GM23338 (cell line): ENCODE results near the gene NFATC1. TPM values are rescaled to one million over a fixed set of nuclear protein-coding genes. Genes with fewer than 3 reads are reported as not detected.

Source experiments
- ATAC-seq: fragments of 200-7000 bp; cut with Tn5 transposase; 3 replicates; pipeline ENCODE4 v1.9.1; 2020
- DNase-seq: peaks from one replicate; pipeline ENCODE4 v3.0.0-alpha.2; 2015; ENCODE audit warnings: low spot score
- H2AFZ ChIP-seq: fragments of 200-600 bp; sonication (generic); 2 replicates; pipeline ENCODE4 v1.8.0; 2016; ENCODE audit warnings: antibody characterized with exemption, mild to moderate bottlenecking, moderate library complexity
- H3F3A ChIP-seq: fragments of 200-600 bp; sonication (generic); replicated peaks from 2 replicates; pipeline ENCODE4 v1.8.0; 2017; ENCODE audit warnings: antibody characterized with exemption, mixed run types, low read depth
- H3K27ac ChIP-seq: fragments of 200-600 bp; sonication (generic); 2 replicates; pipeline ENCODE4 v1.6.1; 2016; ENCODE audit warnings: low read depth
- H3K27me3 ChIP-seq: fragments of 200-600 bp; sonication (generic); 2 replicates; pipeline ENCODE4 v1.8.0; 2016; ENCODE audit warnings: mild to moderate bottlenecking, mixed run types, moderate library complexity; ENCODE audit not compliant: insufficient read depth
- H3K36me3 ChIP-seq: fragments of 200-600 bp; sonication (generic); 2 replicates; pipeline ENCODE4 v1.8.0; 2016; ENCODE audit warnings: mild to moderate bottlenecking; ENCODE audit not compliant: insufficient read depth
- H3K4me1 ChIP-seq: fragments of 200-600 bp; sonication (generic); 2 replicates; pipeline ENCODE4 v1.8.0; 2016; ENCODE audit warnings: mild to moderate bottlenecking, moderate library complexity; ENCODE audit not compliant: insufficient read depth
- H3K4me2 ChIP-seq: fragments of 200-600 bp; sonication (generic); 2 replicates; pipeline ENCODE4 v1.7.1; 2017; ENCODE audit warnings: mixed run types
- H3K4me3 ChIP-seq: fragments of 200-600 bp; sonication (generic); 2 replicates; pipeline ENCODE4 v1.6.1; 2016; ENCODE audit warnings: mixed run types
- H3K79me2 ChIP-seq: fragments of 200-600 bp; sonication (generic); replicated peaks from 2 replicates; pipeline ENCODE4 v1.8.0; 2017; ENCODE audit warnings: mild to moderate bottlenecking; ENCODE audit not compliant: insufficient read depth
- H3K9me2 ChIP-seq: fragments of 200-600 bp; sonication (generic); 2 replicates; pipeline ENCODE4 v1.8.0; 2017; ENCODE audit not compliant: insufficient read depth
- H4K20me1 ChIP-seq: fragments of 200-600 bp; sonication (generic); replicated peaks from 2 replicates; pipeline ENCODE4 v1.8.0; 2017; ENCODE audit warnings: mild to moderate bottlenecking; ENCODE audit not compliant: insufficient read depth
- H3K27ac Mint-ChIP-seq: 2 replicates; pipeline ENCODE4 v1.8.0; 2020; ENCODE audit warnings: inconsistent platforms, mild to moderate bottlenecking, moderate library complexity, mixed read lengths
- H3K27me3 Mint-ChIP-seq: 3 replicates; pipeline ENCODE4 v1.8.0; 2022; ENCODE audit warnings: low read depth, mild to moderate bottlenecking, moderate library complexity, mixed read lengths, inconsistent platforms; ENCODE audit not compliant: insufficient read depth, poor library complexity
- H3K36me3 Mint-ChIP-seq: 3 replicates; pipeline ENCODE4 v1.8.0; 2021; ENCODE audit warnings: low read depth, mild to moderate bottlenecking, inconsistent platforms, moderate library complexity, mixed read lengths
- H3K4me1 Mint-ChIP-seq: 3 replicates; pipeline ENCODE4 v1.8.0; 2020; ENCODE audit warnings: mild to moderate bottlenecking, inconsistent platforms, mixed read lengths
- H3K4me3 Mint-ChIP-seq: 3 replicates; pipeline ENCODE4 v1.8.0; 2021; ENCODE audit warnings: moderate library complexity, mild to moderate bottlenecking, inconsistent platforms, mixed read lengths
- H3K9me3 Mint-ChIP-seq: 3 replicates; pipeline ENCODE4 v1.8.0; 2020; ENCODE audit warnings: moderate library complexity, mild to moderate bottlenecking, inconsistent platforms, mixed read lengths
- CREB1 ChIP-seq: fragments of 250-450 bp; sonication (Bioruptor Pico); IDR thresholded peaks from 2 replicates; pipeline ENCODE4 v1.5.0; 2020; ENCODE audit warnings: low read depth, mild to moderate bottlenecking, moderate library complexity
- CTCF ChIP-seq, 2 experiments: fragments of 200-600 bp in 1 of 2; sonication (generic) in 1 of 2; conservative IDR thresholded peaks; 2 replicates each; pipeline versions ENCODE4 v1.5.1 to v1.6.1; 2016 to 2017; ENCODE audit warnings: antibody characterized with exemption in 2 of 2, low read depth in 2 of 2, mild to moderate bottlenecking in 2 of 2, moderate library complexity in 1 of 2
- EZH2 ChIP-seq: fragments of 200-600 bp; sonication (generic); IDR thresholded peaks from one replicate; pipeline ENCODE4 v1.8.0; 2017; ENCODE audit warnings: antibody characterized with exemption, mild to moderate bottlenecking, low read depth; ENCODE audit not compliant: unreplicated experiment
- EZH2phosphoT487 ChIP-seq: fragments of 200-600 bp; sonication (generic); IDR thresholded peaks from one replicate; pipeline ENCODE4 v1.8.1; 2018; ENCODE audit warnings: antibody characterized with exemption; ENCODE audit not compliant: unreplicated experiment
- JUNB ChIP-seq: IDR thresholded peaks from one replicate; pipeline ENCODE4 v1.6.1; 2016; ENCODE audit warnings: antibody characterized with exemption; ENCODE audit not compliant: unreplicated experiment
- NANOG ChIP-seq: IDR thresholded peaks from 2 replicates; pipeline ENCODE4 v1.6.1; 2016; ENCODE audit warnings: antibody characterized with exemption, borderline replicate concordance
- POLR2AphosphoS5 ChIP-seq: IDR thresholded peaks from 2 replicates; pipeline ENCODE4 v1.6.1; 2016; ENCODE audit warnings: antibody characterized with exemption, low read depth
- STAT1 ChIP-seq: IDR thresholded peaks from one replicate; pipeline ENCODE4 v1.6.1; 2016; ENCODE audit warnings: antibody characterized with exemption; ENCODE audit not compliant: unreplicated experiment
- ZNF114 ChIP-seq: fragments of 250-450 bp; sonication (Bioruptor Pico); IDR thresholded peaks from 2 replicates; pipeline ENCODE4 v1.5.0; 2020; ENCODE audit warnings: mild to moderate bottlenecking, moderate library complexity
- ZNF331 ChIP-seq: fragments of 250-450 bp; sonication (Bioruptor Pico); IDR thresholded peaks from 2 replicates; pipeline ENCODE4 v1.5.0; 2020; ENCODE audit warnings: low read depth, mild to moderate bottlenecking, moderate library complexity
- long read RNA-seq: library from polyadenylated mRNA; unstranded; transcript quantifications from one replicate; pipeline ENCODE4 v2.0.0, GENCODE V29; 2020; ENCODE audit not compliant: unreplicated experiment
- polyA plus RNA-seq: library from polyadenylated mRNA; unstranded; fragments of >200 nt; fragmentation: Nextera tagmentation; extraction: Ambion mirVana; gene quantifications from 2 replicates; pipeline ENCODE4 v1.2.1, GENCODE V29; 2016
- total RNA-seq: library from RNA; depleted of rRNA; stranded (reverse); fragments of >200 nt; shearing (Covaris generic); gene quantifications from 2 replicates; pipeline ENCODE4 v1.2.3, GENCODE V29; 2014; rRNA removed
- TF ChIP-seq, protein P1 (sequence below): IDR thresholded peaks from 2 replicates; pipeline ENCODE4 v1.6.1; 2016; ENCODE audit warnings: antibody characterized with exemption
- TF ChIP-seq, protein P2 (sequence below): fragments of 250-450 bp; sonication (Bioruptor Pico); IDR thresholded peaks from 2 replicates; pipeline ENCODE4 v1.5.0; 2020; ENCODE audit warnings: mild to moderate bottlenecking, moderate library complexity

Gene NFATC1
- total RNA-seq, result 5.0 and 6.4 TPM in 2 replicates
- 2.7 and 3.9 TPM in 2 replicates for polyA plus RNA-seq
- long read RNA-seq, partial matches to known transcripts, result 0 of 1 reads
- long read RNA-seq, other reads (novel, unspliced or antisense), result 1 of 1 reads

GRCh38 chr18:79395761-79396404, at the start of gene NFATC1:
TSS of gene NFATC1 (plus strand) at chr18:79395930. CDS start at chr18:79396225, 295 bp downstream.
- Histone ChIP-seq H3K27ac (no peak within 1 kb of the TSS), H4K20me1 (no peaks in the 10 kb centered on the region; the same call in 1 of the 2 replicates), H3K36me3 (no peaks in the 10 kb centered on the region), H3K79me2 (no peaks in the 10 kb centered on the region), H3K4me2 (peak within 1 kb of the TSS; percentile 83), H3F3A (no peaks in the 10 kb centered on the region; the same call in 1 of the 2 replicates), H2AFZ (peak within 1 kb of the TSS; percentile 85), H3K9me2 (no peaks in the 10 kb centered on the region), H3K4me1 (peaks cover 13% of the 10 kb centered on the region), H3K27me3 (peaks cover 85% of the 10 kb centered on the region), H3K4me3 (peak within 1 kb of the TSS; percentile 65)
- ATAC-seq (peak; percentile 3), DNase-seq (peak; percentile 78)
- peak; percentile 82 for TF ChIP-seq EZH2
- TF ChIP-seq CREB1 (CRISPR knock-in tag), result peak; percentile 46; the same call in 1 of the 2 replicates
- no peak for TF ChIP-seq ZNF114
- Mint-ChIP-seq H3K4me1 (peaks cover 12% of the 10 kb centered on the region), H3K9me3 (no peaks in the 10 kb centered on the region; the same call in 1 of the 3 replicates), H3K27ac (no peak within 1 kb of the TSS), H3K27me3 (peaks cover 70% of the 10 kb centered on the region), H3K36me3 (no peaks in the 10 kb centered on the region; the same call in 2 of the 3 replicates), H3K4me3 (peak within 1 kb of the TSS; percentile 67)

DNA sequence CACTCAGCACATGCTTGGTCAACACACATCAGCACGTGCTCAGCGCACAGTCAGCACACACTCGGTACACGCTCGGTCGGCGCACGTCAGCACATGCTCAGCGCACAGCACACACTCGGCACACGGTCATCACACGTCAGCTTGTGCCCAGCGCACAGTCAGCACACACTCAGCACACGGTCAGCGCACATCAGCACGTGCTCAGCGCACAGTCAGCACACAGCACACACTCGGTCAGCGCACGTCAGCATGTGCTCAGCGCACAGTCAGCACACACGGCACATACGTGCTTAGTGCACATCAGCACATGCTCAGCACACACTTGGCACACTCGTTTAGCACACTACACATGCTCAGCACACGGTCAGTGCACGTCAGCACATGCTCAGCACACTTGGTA, 49.7 kb upstream of the NFATC1 start:
- H3K9me3 Mint-ChIP-seq, result no peaks in the 10 kb centered on the region
- Histone ChIP-seq H2AFZ (no peak overlapping the region), H3K4me2 (no peak overlapping the region), H3F3A (no peaks in the 10 kb centered on the region), H3K36me3 (peaks cover 5% of the 10 kb centered on the region; the same call in 1 of the 2 replicates), H3K27me3 (no peaks in the 10 kb centered on the region), H3K4me3 (no peak overlapping the region), H3K79me2 (no peaks in the 10 kb centered on the region), H4K20me1 (no peaks in the 10 kb centered on the region), H3K27ac (no peak overlapping the region), H3K4me1 (no peaks in the 10 kb centered on the region), H3K9me2 (no peaks in the 10 kb centered on the region)
- H3K27me3 Mint-ChIP-seq, result peaks cover 2% of the 10 kb centered on the region
- peaks cover 34% of the 10 kb centered on the region for H3K36me3 Mint-ChIP-seq
- TF ChIP-seq POLR2AphosphoS5 (no peak), EZH2 (no peak), EZH2phosphoT487 (no peak), ZNF331 (CRISPR knock-in tag) (no peak), CTCF (conservative IDR thresholded peaks at IDR 0.05; ENCODE audit: low read depth in 2 of 2) (no peak), ZNF114 (no peak), STAT1 (no peak), JUNB (no peak), NANOG (no peak), CREB1 (CRISPR knock-in tag) (no peak)
- TF ChIP-seq, protein P1, sequence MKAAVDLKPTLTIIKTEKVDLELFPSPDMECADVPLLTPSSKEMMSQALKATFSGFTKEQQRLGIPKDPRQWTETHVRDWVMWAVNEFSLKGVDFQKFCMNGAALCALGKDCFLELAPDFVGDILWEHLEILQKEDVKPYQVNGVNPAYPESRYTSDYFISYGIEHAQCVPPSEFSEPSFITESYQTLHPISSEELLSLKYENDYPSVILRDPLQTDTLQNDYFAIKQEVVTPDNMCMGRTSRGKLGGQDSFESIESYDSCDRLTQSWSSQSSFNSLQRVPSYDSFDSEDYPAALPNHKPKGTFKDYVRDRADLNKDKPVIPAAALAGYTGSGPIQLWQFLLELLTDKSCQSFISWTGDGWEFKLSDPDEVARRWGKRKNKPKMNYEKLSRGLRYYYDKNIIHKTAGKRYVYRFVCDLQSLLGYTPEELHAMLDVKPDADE, result no peak
- TF ChIP-seq, protein P2, sequence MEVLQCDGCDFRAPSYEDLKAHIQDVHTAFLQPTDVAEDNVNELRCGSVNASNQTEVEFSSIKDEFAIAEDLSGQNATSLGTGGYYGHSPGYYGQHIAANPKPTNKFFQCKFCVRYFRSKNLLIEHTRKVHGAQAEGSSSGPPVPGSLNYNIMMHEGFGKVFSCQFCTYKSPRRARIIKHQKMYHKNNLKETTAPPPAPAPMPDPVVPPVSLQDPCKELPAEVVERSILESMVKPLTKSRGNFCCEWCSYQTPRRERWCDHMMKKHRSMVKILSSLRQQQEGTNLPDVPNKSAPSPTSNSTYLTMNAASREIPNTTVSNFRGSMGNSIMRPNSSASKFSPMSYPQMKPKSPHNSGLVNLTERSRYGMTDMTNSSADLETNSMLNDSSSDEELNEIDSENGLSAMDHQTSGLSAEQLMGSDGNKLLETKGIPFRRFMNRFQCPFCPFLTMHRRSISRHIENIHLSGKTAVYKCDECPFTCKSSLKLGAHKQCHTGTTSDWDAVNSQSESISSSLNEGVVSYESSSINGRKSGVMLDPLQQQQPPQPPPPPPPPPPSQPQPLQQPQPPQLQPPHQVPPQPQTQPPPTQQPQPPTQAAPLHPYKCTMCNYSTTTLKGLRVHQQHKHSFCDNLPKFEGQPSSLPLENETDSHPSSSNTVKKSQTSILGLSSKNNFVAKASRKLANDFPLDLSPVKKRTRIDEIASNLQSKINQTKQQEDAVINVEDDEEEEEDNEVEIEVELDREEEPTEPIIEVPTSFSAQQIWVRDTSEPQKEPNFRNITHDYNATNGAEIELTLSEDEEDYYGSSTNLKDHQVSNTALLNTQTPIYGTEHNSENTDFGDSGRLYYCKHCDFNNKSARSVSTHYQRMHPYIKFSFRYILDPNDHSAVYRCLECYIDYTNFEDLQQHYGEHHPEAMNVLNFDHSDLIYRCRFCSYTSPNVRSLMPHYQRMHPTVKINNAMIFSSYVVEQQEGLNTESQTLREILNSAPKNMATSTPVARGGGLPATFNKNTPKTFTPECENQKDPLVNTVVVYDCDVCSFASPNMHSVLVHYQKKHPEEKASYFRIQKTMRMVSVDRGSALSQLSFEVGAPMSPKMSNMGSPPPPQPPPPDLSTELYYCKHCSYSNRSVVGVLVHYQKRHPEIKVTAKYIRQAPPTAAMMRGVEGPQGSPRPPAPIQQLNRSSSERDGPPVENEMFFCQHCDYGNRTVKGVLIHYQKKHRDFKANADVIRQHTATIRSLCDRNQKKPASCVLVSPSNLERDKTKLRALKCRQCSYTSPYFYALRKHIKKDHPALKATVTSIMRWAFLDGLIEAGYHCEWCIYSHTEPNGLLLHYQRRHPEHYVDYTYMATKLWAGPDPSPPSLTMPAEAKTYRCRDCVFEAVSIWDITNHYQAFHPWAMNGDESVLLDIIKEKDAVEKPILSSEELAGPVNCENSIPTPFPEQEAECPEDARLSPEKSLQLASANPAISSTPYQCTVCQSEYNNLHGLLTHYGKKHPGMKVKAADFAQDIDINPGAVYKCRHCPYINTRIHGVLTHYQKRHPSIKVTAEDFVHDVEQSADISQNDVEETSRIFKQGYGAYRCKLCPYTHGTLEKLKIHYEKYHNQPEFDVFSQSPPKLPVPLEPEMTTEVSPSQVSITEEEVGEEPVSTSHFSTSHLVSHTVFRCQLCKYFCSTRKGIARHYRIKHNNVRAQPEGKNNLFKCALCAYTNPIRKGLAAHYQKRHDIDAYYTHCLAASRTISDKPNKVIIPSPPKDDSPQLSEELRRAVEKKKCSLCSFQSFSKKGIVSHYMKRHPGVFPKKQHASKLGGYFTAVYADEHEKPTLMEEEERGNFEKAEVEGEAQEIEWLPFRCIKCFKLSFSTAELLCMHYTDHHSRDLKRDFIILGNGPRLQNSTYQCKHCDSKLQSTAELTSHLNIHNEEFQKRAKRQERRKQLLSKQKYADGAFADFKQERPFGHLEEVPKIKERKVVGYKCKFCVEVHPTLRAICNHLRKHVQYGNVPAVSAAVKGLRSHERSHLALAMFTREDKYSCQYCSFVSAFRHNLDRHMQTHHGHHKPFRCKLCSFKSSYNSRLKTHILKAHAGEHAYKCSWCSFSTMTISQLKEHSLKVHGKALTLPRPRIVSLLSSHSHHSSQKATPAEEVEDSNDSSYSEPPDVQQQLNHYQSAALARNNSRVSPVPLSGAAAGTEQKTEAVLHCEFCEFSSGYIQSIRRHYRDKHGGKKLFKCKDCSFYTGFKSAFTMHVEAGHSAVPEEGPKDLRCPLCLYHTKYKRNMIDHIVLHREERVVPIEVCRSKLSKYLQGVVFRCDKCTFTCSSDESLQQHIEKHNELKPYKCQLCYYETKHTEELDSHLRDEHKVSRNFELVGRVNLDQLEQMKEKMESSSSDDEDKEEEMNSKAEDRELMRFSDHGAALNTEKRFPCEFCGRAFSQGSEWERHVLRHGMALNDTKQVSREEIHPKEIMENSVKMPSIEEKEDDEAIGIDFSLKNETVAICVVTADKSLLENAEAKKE (CRISPR knock-in tag), result no peak
- DNase-seq (no peak), ATAC-seq (no peak)
- peak overlapping the region; percentile 61; the same call in 1 of the 2 replicates for H3K27ac Mint-ChIP-seq
- no peak overlapping the region for H3K4me3 Mint-ChIP-seq
- H3K4me1 Mint-ChIP-seq, result no peaks in the 10 kb centered on the region; the same call in 1 of the 3 replicates
